Measurements from ENCODE around the gene DOCK7.

The DOCK7 gene

DNA sequence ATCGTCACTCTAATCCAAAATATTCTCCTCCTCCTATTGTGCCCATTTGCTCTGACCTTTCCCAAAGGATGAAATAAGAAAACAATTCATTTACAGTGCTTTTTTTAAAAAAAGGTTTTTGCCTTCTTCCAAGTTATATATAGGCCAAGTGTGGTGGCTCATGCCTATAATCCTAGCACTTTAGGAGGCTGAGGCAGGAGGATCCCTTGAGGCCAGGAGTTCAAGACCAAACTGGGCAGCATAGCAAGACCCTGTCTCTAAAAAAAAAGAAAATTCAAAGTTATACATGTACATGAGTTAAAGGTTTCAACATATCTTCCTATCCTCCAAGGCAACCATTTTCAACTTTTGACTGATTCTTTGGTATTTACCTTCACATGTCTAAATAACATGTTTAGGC, 261.4 kb downstream of the DOCK7 start:
- no peak overlapping the region for H4K91ac ChIP-seq (ENCODE audit: low read length)
- H3K23ac ChIP-seq (ENCODE audit: low read length in 2 of 2): no peak overlapping the region
- H3K27ac ChIP-seq (ENCODE audit: low read length, poor library complexity, severe bottlenecking): no peak overlapping the region
- no CpG with 5 or more reads among the region's 1 CpG for WGBS
- H3K9me3 ChIP-seq (ENCODE audit: control insufficient read depth, low read length): no peaks in the 10 kb centered on the region
- no peak overlapping the region for H3K18ac ChIP-seq (ENCODE audit: low read depth in 1 of 2, low read length in 2 of 2)
- H3K79me1 ChIP-seq (replicated peaks; ENCODE audit: low read length, poor library complexity, severe bottlenecking): no peaks in the 10 kb centered on the region
- no peak overlapping the region for H2AFZ ChIP-seq (ENCODE audit: low read depth, low read length)
- DNase-seq: no peak
- H3K27me3 ChIP-seq (ENCODE audit: control insufficient read depth in 1 of 2, insufficient read depth in 1 of 2, low read length in 2 of 2): peaks cover 0 to 6% of the 10 kb centered on the region in 2 experiments
- peaks cover 6% of the 10 kb centered on the region for H3K4me1 ChIP-seq (ENCODE audit: control insufficient read depth, insufficient read depth, low read depth, low read length)
- no peak overlapping the region for H3K4me3 ChIP-seq (ENCODE audit: insufficient read depth in 1 of 2, low read depth in 1 of 2, low read length in 2 of 2)
- no peak overlapping the region for H3K4ac ChIP-seq (ENCODE audit: low read depth in 1 of 2, low read length in 2 of 2)
- no peak overlapping the region for H2BK15ac ChIP-seq (ENCODE audit: low read depth, poor library complexity, severe bottlenecking)
- no peak overlapping the region for H3K14ac ChIP-seq (ENCODE audit: low read length in 2 of 2)
- H3K4me2 ChIP-seq (ENCODE audit: low read length, poor library complexity, severe bottlenecking): no peak overlapping the region
- no peak overlapping the region for H2BK5ac ChIP-seq (ENCODE audit: low read depth, low read length, poor library complexity, severe bottlenecking)
- H2BK120ac ChIP-seq (ENCODE audit: low read depth, low read length): no peak overlapping the region
- H3K9ac ChIP-seq (ENCODE audit: low read length): no peak overlapping the region
- no peaks in the 10 kb centered on the region for H3K36me3 ChIP-seq (ENCODE audit: control insufficient read depth in 1 of 2, insufficient read depth in 2 of 2, low read depth in 1 of 2, low read length in 2 of 2)
- no peak overlapping the region for H2AK5ac ChIP-seq (ENCODE audit: low read length, severe bottlenecking)
- H2BK12ac ChIP-seq (ENCODE audit: low read length in 2 of 2): no peak overlapping the region
- H4K8ac ChIP-seq (ENCODE audit: low read length): no peak overlapping the region

DNA sequence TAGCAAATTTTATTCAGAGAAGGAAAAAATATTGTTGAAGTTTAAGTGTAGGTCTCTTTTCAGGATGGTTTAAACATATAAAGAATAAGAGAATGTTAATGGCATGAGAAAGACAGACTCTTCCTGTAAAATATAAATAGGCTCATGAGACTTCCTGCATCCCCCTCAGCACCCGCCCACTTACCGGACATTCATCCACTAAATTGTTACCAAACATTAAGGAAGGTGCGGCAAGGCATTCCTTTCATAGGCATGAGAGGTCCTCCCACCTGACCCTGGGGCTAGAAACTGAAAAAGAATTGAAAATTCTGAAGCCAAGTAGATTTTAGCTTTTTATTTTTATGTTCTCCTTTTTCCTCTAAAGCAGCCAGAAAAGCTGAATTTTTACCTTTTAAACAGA, 261.9 kb downstream of the DOCK7 start:
- Histone ChIP-seq H3K4ac (ENCODE audit: low read depth in 1 of 2, low read length in 2 of 2) (no peak overlapping the region), H3K14ac (ENCODE audit: low read length in 2 of 2) (no peak overlapping the region), H3K27ac (ENCODE audit: low read length, poor library complexity, severe bottlenecking) (no peak overlapping the region), H2AK5ac (ENCODE audit: low read length, severe bottlenecking) (no peak overlapping the region), H3K4me1 (ENCODE audit: control insufficient read depth, insufficient read depth, low read depth, low read length) (peaks cover 6% of the 10 kb centered on the region), H4K8ac (ENCODE audit: low read length) (no peak overlapping the region), H3K4me3 (ENCODE audit: insufficient read depth in 1 of 2, low read depth in 1 of 2, low read length in 2 of 2) (no peak overlapping the region), H3K36me3 (ENCODE audit: control insufficient read depth in 1 of 2, insufficient read depth in 2 of 2, low read depth in 1 of 2, low read length in 2 of 2) (no peaks in the 10 kb centered on the region), H3K4me2 (ENCODE audit: low read length, poor library complexity, severe bottlenecking) (no peak overlapping the region), H3K79me1 (replicated peaks; ENCODE audit: low read length, poor library complexity, severe bottlenecking) (no peaks in the 10 kb centered on the region), H2AFZ (ENCODE audit: low read depth, low read length) (no peak overlapping the region), H3K9ac (ENCODE audit: low read length) (no peak overlapping the region), H4K91ac (ENCODE audit: low read length) (no peak overlapping the region), H3K27me3 (ENCODE audit: control insufficient read depth in 1 of 2, insufficient read depth in 1 of 2, low read length in 2 of 2) (peaks cover 0 to under 1% of the 10 kb centered on the region in 2 experiments), H2BK15ac (ENCODE audit: low read depth, poor library complexity, severe bottlenecking) (no peak overlapping the region), H3K9me3 (ENCODE audit: control insufficient read depth, low read length) (no peaks in the 10 kb centered on the region), H3K18ac (ENCODE audit: low read depth in 1 of 2, low read length in 2 of 2) (no peak overlapping the region), H3K23ac (ENCODE audit: low read length in 2 of 2) (no peak overlapping the region), H2BK12ac (ENCODE audit: low read length in 2 of 2) (no peak overlapping the region), H2BK5ac (ENCODE audit: low read depth, low read length, poor library complexity, severe bottlenecking) (no peak overlapping the region), H2BK120ac (ENCODE audit: low read depth, low read length) (no peak overlapping the region)
- 77% methylated on average over 3 of the region's 3 CpGs for WGBS
- DNase-seq: no peak

DNA sequence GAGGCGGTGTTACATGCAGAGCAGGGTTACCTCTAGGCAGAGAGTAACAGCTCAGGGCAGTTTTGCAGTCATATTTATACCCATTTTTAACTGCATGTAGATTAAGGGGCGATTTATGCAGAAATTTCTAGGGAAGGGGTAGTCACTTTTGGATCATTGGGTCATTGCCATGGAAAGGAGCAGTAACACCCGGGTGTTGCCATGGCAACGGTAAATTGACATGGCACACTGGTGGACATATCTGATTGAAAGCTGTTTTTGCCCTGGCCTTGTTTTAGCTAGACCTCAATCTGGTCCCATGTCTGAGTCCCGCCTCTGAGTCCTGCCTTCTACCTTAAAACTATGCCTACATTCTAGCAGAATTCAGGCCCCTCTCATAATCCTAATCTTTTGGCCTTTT, 263.1 kb downstream of the DOCK7 start:
- no peak overlapping the region for H2BK15ac ChIP-seq (ENCODE audit: low read depth, poor library complexity, severe bottlenecking)
- no peak overlapping the region for H2BK12ac ChIP-seq (ENCODE audit: low read length in 2 of 2)
- H3K9ac ChIP-seq (ENCODE audit: low read length): no peak overlapping the region
- peak overlapping the region; percentile 87 for H2AK5ac ChIP-seq (ENCODE audit: low read length, severe bottlenecking)
- H4K8ac ChIP-seq (ENCODE audit: low read length): no peak overlapping the region
- no peak overlapping the region for H3K4me3 ChIP-seq (ENCODE audit: insufficient read depth in 1 of 2, low read depth in 1 of 2, low read length in 2 of 2)
- H3K4me1 ChIP-seq (ENCODE audit: control insufficient read depth, insufficient read depth, low read depth, low read length): peaks cover 6% of the 10 kb centered on the region
- no peak overlapping the region for H3K27ac ChIP-seq (ENCODE audit: low read length, poor library complexity, severe bottlenecking)
- no peaks in the 10 kb centered on the region for H3K79me1 ChIP-seq (replicated peaks; ENCODE audit: low read length, poor library complexity, severe bottlenecking)
- H2BK120ac ChIP-seq (ENCODE audit: low read depth, low read length): no peak overlapping the region
- no peaks in the 10 kb centered on the region for H3K9me3 ChIP-seq (ENCODE audit: control insufficient read depth, low read length)
- no peak overlapping the region for H2AFZ ChIP-seq (ENCODE audit: low read depth, low read length)
- H3K27me3 ChIP-seq (ENCODE audit: control insufficient read depth in 1 of 2, insufficient read depth in 1 of 2, low read length in 2 of 2): no peaks in the 10 kb centered on the region
- no peak overlapping the region for H3K14ac ChIP-seq (ENCODE audit: low read length in 2 of 2)
- H3K36me3 ChIP-seq (ENCODE audit: control insufficient read depth in 1 of 2, insufficient read depth in 2 of 2, low read depth in 1 of 2, low read length in 2 of 2): no peaks in the 10 kb centered on the region
- H3K23ac ChIP-seq (ENCODE audit: low read length in 2 of 2): no peak overlapping the region
- H3K4ac ChIP-seq (ENCODE audit: low read depth in 1 of 2, low read length in 2 of 2): no peak overlapping the region
- no peak overlapping the region for H4K91ac ChIP-seq (ENCODE audit: low read length)
- H2BK5ac ChIP-seq (ENCODE audit: low read depth, low read length, poor library complexity, severe bottlenecking): no peak overlapping the region
- H3K18ac ChIP-seq (ENCODE audit: low read depth in 1 of 2, low read length in 2 of 2): no peak overlapping the region
- no peak for DNase-seq
- H3K4me2 ChIP-seq (ENCODE audit: low read length, poor library complexity, severe bottlenecking): no peak overlapping the region
- 95% methylated on average over 5 of the region's 5 CpGs for WGBS

DNA sequence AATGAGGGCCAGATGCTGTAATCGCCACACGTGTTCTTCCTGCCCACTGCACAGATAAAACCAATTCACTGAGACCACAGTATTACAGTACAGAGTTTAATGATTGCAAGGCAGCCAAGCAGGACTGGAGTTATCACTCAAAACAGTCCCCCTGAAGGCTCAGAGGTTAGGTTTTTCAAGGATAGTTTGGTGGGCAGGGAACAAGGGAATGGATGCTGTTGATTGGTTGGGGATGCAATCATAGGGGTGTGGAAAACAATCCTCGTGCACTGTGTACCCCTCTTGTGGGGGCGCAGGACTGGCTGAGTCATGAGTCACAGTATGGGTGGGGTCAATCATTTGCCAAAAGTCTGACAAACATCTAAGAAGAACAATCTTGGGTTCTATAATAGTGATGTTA, 263.8 kb downstream of the DOCK7 start:
- no peaks in the 10 kb centered on the region for H3K36me3 ChIP-seq (ENCODE audit: control insufficient read depth in 1 of 2, insufficient read depth in 2 of 2, low read depth in 1 of 2, low read length in 2 of 2)
- peak overlapping the region; percentile 61 for H2AFZ ChIP-seq (ENCODE audit: low read depth, low read length)
- no peaks in the 10 kb centered on the region for H3K27me3 ChIP-seq (ENCODE audit: control insufficient read depth in 1 of 2, insufficient read depth in 1 of 2, low read length in 2 of 2)
- no peak overlapping the region for H3K9ac ChIP-seq (ENCODE audit: low read length)
- 73% methylated on average over 4 of the region's 4 CpGs for WGBS
- H2AK5ac ChIP-seq (ENCODE audit: low read length, severe bottlenecking): no peak overlapping the region
- no peak overlapping the region for H2BK120ac ChIP-seq (ENCODE audit: low read depth, low read length)
- no peak overlapping the region for H2BK15ac ChIP-seq (ENCODE audit: low read depth, poor library complexity, severe bottlenecking)
- H3K27ac ChIP-seq (ENCODE audit: low read length, poor library complexity, severe bottlenecking): no peak overlapping the region
- no peak overlapping the region for H3K14ac ChIP-seq (ENCODE audit: low read length in 2 of 2)
- no peak for DNase-seq
- peaks cover 6% of the 10 kb centered on the region for H3K4me1 ChIP-seq (ENCODE audit: control insufficient read depth, insufficient read depth, low read depth, low read length)
- H3K79me1 ChIP-seq (replicated peaks; ENCODE audit: low read length, poor library complexity, severe bottlenecking): no peaks in the 10 kb centered on the region
- peak overlapping the region in 1 of 2 experiments; percentile 16 for H3K4ac ChIP-seq (ENCODE audit: low read depth in 1 of 2, low read length in 2 of 2)
- H2BK5ac ChIP-seq (ENCODE audit: low read depth, low read length, poor library complexity, severe bottlenecking): no peak overlapping the region
- H4K8ac ChIP-seq (ENCODE audit: low read length): no peak overlapping the region
- H3K4me3 ChIP-seq (ENCODE audit: insufficient read depth in 1 of 2, low read depth in 1 of 2, low read length in 2 of 2): no peak overlapping the region
- no peak overlapping the region for H3K23ac ChIP-seq (ENCODE audit: low read length in 2 of 2)
- no peaks in the 10 kb centered on the region for H3K9me3 ChIP-seq (ENCODE audit: control insufficient read depth, low read length)
- H2BK12ac ChIP-seq (ENCODE audit: low read length in 2 of 2): no peak overlapping the region
- no peak overlapping the region for H4K91ac ChIP-seq (ENCODE audit: low read length)
- H3K18ac ChIP-seq (ENCODE audit: low read depth in 1 of 2, low read length in 2 of 2): no peak overlapping the region
- H3K4me2 ChIP-seq (ENCODE audit: low read length, poor library complexity, severe bottlenecking): peak overlapping the region; percentile 22

Measured in mesenchymal stem cell (in vitro differentiated cells and primary cell).